GM21717 (cell line): ENCODE results near the gene MSI2.
A peak's percentile ranks its signal among the peaks of the same experiment; 100 is the strongest.

Experiments
- ATAC-seq: cut with Tn5 transposase; IDR thresholded peaks from one replicate; pipeline ENCODE4 v1.9.1; 2021; ENCODE audit warnings: mild to moderate bottlenecking, moderate library complexity; ENCODE audit not compliant: unreplicated experiment

Gene MSI2

DNA sequence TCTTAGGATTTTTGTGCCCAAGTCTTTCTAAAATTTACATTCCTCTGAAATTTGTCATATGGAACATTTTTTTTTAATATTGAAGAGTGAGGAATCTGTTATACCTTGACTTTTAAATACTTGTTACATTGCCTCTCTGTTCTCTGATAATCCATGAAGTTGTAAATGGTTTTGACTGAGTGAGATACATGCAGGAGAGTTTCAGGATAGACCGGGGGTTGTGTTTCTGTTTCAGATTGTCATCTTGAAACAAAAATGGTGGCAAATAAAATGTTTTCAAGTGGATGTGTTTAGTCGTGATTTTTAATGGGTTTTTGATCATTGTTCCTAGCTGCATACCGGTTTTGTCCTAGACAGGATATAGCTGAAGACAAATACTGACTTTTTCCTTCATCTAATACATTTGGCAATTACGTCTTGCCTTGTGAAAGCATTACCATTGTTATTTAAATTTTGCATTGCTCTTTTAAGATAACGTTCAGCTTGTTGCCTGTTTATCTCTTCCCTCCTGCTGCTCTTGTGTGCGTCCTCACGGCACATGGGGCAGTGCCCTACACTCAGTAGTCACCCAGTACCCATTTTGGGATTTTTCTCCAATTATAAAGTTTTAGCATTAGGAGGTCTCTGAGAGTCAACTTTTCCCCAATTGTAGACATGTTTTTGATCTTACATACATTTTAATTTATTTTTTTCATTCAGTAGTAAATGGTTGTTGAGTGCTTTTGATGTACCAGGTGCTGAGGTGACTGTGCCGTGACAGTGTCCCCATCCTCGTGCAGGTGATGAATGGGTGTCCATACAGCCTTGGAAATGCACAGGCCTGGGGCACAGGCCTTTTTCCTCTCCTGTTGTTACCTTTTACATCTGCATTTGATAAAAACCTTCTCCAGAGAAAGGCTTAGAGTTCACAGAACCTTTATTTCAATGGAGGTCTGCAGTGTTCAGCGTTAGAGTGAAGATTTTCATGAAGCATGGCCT lies 169.9 kb downstream of the MSI2 start:
- ATAC-seq = no peak

DNA sequence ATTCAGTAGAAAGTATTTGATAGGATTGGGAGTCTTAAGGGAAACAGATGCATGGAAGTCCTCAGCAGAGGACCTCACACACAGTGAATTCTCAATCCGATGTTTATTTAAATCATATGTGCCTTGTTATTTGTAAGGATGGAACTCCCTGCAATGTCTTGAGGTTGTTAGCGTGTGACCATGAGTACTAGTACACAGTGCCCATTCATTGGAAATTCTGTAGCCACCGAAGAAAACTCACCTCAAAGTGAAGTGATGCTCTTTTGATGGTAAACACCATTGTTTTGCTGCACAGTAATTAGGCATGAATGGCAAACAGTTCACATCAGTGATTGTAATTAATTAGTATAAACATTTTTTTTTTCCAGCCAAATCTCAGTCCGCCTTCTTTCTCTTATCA lies 173.6 kb downstream of the MSI2 start:
- no peak for ATAC-seq

DNA sequence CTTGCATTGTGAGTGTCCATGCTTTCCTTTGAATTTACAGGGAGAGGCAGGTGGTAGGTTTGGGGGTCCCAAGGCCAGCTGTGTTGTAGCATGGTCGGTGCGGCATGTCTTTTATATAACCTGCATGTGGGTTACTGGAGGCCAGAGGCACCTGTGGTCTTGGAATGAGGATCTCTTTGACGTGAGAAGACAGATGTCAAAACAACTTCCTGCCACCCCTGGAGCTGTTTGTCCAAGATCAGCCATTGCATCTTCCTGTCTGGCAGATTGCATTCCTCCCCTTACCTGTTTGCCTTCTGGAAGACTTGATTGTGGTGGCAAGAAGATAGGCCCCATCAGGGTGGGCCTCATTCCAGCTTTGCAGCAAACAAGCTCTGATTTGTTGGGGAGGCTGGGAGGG lies 175.1 kb downstream of the MSI2 start:
- ATAC-seq = no peak

DNA sequence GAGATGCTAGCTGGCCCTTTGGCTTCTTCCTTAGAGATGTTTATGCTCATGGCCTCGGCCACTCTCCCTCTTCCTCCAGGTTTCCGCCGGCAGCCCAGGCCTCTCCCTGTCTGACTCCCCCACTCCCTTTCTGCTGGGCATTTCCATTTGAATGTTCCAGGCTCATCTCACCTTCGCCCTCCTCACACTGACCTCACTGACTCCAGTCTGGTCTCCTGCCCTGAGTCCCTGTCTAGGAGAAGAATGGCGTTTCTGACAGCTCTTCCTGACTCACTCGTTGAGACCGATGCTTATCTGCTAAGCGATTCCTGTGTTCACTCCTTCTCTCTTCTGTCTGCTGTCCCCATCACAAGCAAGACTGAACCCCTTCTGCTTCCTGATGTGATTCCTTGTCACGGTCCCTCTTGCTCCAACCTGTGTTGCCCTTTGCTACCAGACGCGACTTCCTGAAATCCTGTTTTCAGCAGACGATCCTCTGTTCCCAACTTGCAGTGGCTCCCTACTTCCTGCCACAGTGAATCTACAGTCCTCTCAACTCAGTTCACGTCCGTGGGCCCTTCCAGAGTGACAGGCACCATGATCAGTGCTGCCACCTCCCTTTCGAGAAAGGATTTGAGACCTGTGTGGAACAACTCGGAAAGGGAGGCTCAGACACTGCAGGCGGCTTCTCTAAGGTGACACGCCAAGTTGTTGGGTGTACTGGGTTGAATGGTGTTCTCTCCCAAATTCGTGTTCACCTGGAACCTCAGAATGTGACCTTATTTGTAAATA lies 176.4 kb downstream of the MSI2 start:
- ATAC-seq = no peak

DNA sequence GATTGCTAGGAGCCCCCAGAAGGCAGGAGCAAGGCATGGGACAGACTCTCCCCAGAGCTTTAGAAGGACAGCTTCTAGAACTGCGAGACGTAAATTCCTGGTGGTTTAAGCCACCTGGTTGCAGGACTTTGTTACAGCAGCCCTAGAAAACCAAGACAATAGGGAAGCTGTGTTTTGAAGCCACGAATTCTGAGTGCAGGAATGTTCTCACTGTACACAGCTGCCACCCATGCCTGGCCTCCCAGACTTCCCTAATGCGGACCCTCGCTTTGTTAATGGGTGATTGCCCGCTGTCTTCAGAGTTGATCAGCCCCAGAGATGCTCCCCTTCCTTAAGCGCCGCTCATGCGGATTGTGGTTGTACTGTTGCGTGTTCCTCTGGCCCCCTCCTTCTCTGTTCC lies 177.1 kb downstream of the MSI2 start:
- no peak for ATAC-seq

DNA sequence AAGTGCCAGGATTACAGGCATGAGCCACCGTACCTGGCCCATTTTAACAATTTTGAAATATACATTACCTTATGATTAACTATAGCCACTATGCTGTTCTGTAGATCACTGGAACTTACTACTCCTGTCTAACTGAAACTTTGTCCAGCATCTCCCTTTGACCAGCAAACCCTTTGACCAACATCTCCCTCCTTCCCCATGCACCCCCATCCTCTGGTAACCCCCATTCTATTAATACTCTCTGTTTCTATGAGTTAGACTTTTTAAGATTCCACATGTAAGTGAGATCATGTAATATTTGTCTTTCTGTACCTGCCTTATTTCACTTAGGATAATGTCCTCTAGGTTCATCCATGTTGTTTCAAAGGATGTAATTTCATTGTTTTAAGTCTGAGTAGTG lies 178.0 kb downstream of the MSI2 start:
- no peak for ATAC-seq

DNA sequence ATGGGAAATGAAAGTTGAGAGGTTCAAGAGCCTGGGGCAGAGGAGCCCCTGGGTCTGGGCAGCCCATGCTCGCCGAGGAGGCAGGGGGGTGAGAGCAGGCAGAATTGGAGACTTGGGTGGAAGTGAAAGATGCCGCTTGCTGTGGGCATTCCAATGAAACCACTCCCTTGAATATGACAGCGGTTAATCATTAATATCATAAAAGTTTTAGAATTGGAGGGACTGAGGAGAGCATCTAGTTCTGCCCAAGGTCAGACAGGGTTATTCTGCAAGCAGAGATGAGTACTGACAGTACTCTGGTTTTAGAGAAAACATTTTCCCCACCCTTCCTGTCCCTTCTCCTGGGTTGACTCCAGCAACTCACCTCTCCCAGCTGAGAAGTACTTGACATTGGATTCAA lies 180.2 kb downstream of the MSI2 start:
- no peak for ATAC-seq

DNA sequence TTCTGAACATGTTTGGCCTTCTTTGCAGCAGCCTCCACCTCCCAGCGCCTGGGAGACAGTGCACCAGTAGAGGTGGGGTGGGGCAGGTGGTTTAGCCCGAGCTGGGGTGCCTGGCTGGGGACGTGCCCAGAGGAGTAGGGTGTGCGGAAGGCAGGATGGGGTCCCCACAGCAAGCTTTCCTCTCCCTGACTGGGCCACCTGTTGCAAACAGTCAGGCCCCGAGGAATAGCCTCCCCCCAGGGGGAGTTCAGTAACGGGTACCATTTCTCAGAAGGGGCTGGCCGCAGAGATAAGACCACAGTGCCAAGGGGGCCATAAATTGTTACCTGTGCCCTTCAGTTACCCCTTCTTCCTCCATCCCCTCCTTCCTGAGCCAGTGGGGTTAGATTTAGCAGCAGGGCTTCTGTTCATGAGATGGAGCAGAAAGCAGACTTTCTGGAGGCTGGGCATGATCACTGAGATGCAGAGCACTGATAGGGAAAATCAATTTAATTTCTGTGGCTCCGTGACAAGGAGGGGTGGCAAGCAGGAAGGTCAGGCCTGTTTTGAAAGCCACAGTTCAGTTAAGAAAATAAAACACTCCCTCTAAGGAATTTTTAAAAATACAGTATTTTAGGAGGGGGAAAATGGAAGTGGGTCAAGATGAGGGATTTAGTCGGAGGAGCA lies 181.9 kb downstream of the MSI2 start:
- no peak for ATAC-seq

DNA sequence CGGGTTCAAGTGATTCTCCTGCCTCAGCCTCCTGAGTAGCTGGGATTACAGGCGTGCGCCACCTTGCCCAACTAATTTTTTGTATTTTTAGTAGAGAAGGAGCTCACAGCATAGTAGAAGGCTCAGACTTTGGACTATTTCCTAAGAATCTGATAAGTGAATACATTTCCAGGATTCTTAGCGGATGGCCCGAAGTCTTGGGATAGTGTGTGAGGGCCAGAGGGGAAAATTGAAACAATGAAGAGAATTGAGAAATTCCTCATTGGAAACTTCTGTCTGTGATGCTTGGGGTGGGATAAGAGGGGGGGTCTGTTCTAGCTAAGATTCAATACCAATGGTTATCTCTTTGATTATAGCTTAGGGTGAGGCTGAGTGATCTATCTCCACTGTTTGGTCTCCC lies 183.3 kb downstream of the MSI2 start:
- ATAC-seq = no peak

DNA sequence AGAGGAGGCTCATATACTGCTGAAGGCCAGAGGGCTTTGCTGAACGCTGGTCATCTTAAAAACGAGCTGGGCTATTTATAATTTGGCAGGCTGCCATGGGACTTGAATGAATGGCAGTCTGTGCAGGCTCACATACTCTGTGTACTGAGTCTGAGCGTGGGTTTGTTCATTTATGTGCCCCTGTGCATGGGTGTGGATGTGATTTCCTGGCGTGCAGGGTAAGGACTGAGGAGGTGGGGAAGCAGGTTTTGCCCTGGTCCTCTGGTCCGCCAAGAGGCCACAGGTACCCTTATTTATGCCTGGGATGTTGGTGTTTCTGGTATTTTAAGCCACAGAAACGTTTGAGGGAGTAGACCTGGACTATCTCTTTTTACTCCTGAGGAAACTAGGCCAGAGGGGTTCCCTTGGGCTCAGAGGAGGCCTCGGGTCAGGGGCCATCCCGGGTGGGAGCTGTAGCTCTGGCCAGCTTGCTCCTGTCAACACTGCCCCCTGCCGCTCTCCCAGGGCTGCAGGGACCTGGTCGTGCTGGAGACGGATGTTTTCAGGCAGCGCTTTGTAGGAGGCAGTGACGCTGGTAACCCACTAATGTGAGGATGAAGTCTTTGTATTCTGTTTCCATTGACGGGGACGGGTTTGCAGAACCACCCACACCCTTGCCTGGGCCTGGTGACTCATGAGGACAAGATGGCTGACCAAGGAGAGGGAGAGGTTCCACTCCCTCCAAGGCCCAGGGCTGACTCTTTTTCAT lies 184.4 kb downstream of the MSI2 start:
- peak; percentile 43 for ATAC-seq

DNA sequence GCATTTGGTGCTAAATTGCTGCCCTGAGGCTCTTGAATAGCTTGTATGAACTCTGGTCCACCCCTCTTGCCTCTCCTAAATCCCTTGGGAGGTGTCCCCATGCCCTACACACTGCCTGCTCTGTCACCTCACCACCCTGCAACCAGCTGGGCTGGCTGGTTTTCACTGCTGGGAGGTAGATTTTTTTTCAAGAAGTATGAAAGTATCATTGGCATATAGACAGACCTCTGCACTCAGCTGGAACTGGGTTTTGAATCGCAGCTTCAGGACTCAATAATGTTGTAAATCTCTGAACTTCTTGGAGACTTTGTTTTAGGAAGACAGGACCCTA lies 184.9 kb downstream of the MSI2 start:
- ATAC-seq = peak; percentile 24

DNA sequence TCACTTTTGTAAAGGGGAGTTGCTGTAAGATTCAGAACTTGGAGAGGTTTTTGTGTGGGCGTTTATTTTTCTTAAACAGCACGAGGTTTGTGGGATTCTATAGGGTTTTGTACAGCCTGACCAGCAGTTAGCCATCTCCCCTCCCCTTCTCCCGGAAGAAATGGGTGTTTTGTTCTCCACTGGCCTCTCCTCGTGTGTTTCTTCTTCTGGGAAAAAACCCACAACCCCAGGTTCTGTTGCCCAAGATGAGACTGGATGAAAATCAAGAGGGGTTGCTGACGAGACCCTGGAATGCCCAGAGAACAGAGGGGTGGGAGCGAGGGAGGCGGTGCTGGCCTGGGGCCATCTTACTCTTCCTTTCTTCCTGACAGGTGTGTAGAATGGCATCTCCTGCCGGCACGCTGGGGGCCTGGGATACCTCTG lies 186.1 kb downstream of the MSI2 start:
- no peak for ATAC-seq

DNA sequence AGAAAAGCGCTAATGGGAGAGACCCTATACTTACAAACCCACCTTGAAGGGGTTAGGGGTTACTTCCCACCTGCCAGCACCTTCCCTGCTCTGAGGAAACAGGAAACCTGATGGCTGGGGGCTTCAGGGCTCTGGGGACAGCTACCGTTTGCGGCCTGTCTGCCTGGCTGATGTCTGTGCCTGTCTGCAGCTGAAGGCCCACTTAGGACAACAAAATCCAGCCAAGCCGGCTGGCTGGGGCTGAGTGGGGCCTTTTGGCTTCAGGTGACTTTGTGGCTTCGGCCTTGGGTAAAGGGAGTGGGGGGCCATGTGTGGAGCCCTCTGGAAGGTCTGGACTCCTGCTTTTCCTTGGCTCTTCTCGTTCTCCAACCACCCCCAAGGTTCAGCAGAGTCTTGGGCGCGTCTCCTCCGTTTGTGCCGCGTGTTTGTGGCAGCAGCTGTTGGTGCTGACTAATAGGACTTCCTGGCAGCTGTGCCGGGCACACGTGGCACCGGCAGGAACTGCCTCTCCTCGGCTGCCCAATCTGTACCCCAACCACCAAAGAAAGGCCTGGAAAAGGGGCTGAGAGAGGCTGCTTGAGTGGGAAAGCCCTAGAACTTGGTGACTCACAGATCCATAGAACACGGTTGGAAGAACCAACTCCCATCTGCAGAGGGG lies 186.7 kb downstream of the MSI2 start:
- ATAC-seq = peak; percentile 43

DNA sequence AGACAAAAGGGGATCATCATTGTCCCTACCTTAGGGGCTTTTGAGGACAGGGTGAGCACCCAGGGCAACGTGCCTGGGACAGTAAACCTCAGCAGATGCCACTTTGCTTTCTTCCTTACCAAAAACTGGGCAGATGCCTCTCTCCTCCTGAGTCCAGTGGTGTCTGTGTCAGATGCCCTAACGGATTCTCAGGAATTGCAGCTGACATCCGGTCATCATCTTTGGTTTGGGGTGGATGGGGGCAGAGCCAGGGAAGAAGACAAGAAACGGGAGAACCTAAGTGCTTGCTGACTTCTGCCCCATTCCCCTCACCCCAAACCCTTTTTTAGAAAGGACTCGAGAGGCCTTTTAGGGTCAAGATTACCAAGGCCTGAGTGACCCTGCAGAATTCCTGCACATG lies 187.5 kb downstream of the MSI2 start:
- ATAC-seq = no peak

DNA sequence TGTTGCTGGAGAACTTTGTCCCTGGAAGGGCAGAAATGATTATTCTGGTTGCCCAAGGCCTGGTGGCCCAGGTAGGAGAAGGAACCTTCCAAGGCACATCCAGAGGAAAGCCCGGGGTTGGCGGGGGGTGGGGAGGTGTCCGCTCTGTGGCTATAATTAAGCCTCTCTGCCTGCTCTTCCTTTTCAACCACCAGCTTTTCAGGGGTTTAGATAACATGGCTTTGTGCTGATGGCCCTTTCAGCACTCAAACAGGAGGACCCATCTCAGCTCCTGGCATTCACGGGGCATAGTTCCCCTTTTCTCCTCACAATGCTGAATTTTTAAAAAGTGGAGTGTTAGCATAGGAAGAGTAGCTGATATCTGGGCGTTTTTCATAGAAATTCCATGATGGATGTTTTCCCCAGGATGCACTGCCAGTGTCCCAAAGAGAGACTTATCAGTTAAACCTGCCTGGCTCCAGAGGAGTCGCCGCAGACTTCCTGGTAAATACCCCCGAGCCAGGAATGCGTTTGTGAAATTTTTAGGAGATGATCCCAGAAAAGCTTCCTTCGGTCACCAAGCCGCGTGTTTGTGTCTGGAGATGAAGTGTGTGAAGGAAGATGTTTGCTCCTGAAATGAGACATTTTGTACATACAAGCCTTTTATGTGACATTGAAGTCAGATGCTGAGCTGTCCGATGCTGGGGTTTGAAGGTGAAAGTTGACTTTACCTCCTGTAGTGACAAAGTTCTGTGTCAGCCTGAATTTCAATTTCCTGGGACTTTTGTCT lies 188.5 kb downstream of the MSI2 start:
- ATAC-seq = no peak

DNA sequence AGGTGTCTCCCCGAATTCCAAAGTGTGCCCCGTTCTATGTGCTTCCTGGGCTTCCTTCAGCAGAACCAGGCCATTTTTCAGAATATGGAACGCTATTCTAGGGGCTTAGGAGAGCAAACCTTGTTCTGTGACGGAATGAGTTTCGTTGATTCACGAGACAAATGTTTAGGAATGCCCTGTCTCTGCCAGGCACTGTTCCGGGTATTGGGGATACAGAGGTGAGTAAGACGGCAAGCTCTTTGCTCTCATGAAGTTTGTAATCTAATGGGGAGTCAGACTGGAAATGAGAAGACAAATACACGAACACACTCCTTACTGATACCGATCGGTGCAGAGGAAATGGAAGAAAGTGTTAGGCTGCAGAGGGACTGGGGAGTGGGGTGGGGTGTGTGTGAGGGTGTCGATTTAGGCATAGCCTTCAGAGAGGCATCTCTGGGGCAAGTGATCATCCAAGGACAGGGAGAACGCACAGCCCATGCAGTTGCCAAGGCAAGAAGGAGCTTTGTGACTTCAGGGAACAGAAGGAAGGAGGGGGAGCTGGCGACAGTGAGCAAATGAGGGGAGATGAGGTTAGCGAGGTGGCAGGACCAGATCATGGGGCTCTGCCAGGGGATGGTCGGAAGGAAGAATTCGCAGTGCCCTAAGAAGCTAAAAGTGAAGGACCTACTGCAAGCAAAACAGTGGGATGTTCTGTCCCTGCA lies 189.6 kb downstream of the MSI2 start:
- no peak for ATAC-seq

DNA sequence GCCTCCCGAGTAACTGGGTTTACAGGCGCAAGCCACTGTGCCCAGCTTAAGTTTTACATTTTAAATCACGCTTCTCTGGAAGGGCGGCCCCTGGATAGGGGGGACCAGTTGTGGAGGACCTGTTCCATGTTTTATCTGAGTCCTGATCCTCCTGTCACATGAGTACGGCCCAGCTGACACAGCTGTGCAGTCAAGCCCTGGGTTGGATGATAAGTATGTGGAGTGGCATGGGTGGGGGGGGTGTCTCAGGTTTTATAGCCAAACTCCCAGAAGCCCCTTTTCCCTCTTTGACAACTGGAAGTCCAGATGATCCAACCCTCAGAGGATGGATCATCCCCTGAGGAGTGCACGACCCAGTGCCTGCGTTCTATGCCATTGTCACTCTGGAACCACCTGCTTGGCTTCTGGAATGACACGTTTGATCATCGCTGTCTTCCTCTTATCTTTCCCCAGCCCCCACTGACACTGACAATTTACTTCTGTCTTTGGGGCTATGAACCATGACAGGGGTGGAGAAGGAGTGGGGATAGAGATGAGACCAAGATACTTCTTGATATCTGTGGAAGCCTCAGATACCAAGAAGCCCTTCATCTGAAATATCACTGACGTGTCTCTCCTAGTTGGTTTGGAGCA lies 191.2 kb downstream of the MSI2 start:
- no peak for ATAC-seq

DNA sequence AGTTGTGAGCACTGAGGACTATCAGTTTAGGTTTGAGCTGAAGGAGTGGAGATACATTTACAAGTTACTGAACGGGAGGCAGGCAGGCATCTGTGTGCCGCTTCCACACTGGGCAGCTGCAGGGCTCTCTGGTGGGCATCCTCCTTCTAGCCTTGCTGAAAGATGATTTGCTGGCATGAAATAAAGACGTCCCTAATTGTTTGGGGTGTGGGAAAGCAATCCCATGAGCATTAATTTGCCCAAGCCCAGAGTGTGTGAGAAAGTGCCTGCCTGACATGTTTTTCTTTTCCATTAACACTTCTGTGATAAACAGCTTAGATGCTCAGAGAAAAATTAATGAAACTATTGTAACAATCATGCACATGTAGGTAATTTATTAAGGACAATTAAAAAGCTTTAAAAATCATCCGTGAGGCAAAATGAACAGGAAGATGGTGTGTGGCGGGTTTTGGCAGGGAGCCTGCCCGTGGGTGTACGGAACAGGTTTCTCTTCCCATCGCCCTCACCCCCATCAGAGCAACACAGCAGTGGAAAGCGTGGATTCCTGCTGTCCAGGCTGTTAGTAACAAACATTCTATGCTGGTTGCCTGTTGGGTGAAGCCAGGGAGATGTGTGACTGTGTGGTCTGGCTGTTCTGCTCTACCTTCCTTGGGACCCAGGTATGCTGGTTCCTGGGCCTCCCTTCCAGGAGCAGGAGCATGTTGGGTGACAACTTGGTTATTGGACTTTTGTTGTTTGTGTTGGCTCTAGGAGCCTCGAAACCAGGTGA lies 191.9 kb downstream of the MSI2 start:
- no peak for ATAC-seq
